HG03064 (cell line): ENCODE data around the gene MYBBP1A.
"Not testable (repeated sequence)": the region's sequence is repeated elsewhere in the genome, so short reads cannot be mapped to it uniquely, and the experiment has no call there.

Source experiments
- ATAC-seq: cut with Tn5 transposase; IDR thresholded peaks from one replicate; pipeline ENCODE4 v1.9.1; 2021; ENCODE audit warnings: low read depth; ENCODE audit not compliant: unreplicated experiment

MYBBP1A gene, protein sequence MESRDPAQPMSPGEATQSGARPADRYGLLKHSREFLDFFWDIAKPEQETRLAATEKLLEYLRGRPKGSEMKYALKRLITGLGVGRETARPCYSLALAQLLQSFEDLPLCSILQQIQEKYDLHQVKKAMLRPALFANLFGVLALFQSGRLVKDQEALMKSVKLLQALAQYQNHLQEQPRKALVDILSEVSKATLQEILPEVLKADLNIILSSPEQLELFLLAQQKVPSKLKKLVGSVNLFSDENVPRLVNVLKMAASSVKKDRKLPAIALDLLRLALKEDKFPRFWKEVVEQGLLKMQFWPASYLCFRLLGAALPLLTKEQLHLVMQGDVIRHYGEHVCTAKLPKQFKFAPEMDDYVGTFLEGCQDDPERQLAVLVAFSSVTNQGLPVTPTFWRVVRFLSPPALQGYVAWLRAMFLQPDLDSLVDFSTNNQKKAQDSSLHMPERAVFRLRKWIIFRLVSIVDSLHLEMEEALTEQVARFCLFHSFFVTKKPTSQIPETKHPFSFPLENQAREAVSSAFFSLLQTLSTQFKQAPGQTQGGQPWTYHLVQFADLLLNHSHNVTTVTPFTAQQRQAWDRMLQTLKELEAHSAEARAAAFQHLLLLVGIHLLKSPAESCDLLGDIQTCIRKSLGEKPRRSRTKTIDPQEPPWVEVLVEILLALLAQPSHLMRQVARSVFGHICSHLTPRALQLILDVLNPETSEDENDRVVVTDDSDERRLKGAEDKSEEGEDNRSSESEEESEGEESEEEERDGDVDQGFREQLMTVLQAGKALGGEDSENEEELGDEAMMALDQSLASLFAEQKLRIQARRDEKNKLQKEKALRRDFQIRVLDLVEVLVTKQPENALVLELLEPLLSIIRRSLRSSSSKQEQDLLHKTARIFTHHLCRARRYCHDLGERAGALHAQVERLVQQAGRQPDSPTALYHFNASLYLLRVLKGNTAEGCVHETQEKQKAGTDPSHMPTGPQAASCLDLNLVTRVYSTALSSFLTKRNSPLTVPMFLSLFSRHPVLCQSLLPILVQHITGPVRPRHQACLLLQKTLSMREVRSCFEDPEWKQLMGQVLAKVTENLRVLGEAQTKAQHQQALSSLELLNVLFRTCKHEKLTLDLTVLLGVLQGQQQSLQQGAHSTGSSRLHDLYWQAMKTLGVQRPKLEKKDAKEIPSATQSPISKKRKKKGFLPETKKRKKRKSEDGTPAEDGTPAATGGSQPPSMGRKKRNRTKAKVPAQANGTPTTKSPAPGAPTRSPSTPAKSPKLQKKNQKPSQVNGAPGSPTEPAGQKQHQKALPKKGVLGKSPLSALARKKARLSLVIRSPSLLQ (N-terminal part only)

DNA sequence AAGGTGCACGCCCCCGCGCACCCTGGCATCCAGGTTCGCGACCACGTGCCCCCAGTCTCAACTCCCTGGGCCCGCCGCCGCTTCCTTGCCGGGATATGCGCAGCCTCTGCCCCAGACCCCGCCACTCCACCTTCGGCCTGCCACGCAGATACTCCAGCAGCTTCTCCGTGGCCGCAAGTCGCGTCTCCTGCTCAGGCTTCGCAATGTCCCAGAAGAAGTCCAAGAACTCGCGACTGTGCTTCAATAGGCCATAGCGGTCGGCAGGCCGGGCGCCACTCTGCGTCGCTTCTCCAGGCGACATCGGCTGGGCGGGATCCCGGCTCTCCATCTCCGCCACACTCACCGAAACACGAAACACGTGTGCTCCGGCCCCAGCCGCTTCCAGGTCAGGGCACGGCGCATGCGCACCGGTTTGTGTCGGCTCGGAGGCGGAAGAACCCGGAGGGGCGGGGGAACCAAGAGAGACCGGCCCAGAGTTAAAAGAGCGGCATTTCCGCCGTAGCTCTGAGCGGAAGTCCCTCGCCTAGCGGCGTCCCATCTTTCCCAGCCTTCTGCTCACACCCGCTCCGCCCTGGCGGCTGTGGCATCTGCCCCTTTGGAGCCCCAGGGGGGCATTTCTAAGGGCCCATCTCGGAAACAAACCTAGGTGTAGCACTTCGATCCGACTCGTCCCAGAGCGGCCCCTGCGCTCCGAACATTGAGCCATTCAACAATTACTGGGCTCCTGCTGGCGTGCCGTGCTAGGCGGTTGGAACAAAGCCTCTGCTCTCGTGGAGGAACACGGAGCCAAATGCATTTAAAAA is at the start of gene MYBBP1A:
Gene MYBBP1A (minus strand): TSS at position 388 of the 803 bp plus-strand sequence. CDS start 60 bp downstream, at position 328.
- peak; percentile 86 for ATAC-seq

DNA sequence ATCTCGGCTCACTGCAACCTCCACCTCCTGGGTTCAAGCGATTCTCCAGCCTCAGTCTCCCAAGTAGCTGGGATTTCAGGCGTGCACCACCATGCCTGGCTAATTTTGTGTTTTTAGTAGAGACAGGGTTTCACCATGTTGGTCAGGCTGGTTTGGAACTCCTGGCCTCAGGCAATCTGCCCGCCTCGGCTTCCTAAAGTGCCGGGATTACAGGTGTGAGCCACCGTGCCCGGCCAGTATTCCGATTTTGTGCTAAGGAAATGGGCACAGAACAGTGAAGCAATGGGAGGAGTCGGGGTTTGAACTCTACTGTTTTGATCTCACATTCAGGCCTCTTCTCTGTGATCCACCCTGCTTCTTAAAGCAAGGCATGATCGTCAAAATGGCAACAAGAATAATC is 49.6 kb upstream of the MYBBP1A start:
- ATAC-seq: not testable (repeated sequence)

DNA sequence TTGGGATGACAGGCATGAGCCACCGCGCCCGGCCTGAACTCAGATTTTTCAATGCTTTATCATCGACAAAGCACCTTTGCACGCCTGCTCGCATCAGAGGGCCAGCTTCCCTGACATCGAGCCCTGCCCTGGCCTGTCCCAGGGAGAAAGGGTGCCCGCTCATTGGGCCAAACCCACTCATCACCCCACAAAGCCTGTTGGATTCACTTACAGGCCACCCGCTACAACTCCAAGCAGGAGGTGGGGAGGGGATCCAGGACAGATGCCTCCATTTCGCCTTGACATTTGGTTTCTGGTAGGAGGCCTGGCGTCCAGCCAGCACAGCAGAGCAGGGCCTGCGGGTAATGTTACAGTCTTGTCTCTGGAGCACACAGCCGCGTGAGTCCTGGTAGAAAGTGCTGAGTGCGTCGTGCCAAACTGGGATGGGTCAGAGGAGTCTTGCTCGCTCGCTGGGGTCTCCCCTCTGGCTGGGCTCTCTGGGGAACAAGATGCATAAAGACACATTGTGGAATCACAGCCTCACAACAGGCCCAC is 49.0 kb upstream of the MYBBP1A start:
- ATAC-seq: no peak

DNA sequence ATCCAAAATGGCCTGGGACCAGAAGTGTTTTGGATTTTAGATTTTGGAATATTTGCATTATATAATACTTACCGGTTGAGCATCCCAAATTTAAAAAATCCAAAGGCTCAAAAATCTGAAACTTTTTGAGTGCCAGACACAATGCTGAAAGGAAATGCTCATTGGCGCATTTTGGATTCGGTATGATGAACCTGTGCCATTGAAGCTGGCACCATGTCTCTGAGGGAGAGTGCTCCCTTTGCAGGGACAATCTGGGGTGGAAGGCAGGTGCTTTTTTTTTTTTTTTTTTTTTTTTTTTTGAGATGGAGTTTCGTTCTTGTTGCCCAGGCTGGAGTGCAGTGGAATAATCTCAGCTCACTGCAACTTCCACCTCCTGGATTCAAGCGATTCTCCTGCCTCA is 46.9 kb upstream of the MYBBP1A start:
- ATAC-seq: no peak

DNA sequence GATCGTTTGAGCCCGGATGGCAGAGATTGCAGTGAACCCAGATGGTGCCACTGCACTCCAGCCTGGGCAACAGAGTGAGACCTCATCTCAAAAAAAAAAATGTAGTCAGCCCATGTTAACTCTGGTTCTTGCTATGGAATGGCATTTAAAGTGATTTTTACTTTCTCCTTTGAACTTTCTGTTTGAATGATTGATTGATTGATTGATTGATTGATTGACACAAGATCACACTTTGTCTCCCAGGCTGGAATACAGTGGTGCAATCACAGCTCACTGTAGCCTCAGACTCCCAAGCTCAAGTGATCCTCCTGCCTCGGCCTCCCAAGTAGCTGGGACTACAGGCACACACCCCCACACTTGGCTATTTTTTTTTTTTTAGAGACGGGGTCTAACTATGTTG is 46.1 kb upstream of the MYBBP1A start:
- ATAC-seq: no peak

DNA sequence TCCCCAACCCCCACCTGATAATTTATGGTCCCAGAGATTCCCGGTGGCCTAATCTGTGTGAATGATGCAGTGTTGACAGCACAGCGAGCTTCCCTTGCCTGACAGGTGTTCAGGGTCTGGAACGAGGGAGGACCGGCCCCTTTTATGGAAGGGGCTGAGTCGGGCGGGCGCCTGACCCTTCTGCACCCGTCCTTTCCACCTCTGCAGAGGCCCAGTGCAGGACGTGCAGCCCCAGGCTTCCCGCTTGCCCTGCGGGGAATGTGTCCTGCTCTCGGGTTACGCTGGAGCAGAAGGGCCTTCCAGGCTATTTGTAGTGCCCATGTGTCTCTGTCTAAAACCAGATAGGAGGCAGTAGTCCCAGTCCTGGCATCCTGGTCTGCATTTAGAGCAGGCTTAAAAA is 45.4 kb upstream of the MYBBP1A start:
- ATAC-seq: no peak

DNA sequence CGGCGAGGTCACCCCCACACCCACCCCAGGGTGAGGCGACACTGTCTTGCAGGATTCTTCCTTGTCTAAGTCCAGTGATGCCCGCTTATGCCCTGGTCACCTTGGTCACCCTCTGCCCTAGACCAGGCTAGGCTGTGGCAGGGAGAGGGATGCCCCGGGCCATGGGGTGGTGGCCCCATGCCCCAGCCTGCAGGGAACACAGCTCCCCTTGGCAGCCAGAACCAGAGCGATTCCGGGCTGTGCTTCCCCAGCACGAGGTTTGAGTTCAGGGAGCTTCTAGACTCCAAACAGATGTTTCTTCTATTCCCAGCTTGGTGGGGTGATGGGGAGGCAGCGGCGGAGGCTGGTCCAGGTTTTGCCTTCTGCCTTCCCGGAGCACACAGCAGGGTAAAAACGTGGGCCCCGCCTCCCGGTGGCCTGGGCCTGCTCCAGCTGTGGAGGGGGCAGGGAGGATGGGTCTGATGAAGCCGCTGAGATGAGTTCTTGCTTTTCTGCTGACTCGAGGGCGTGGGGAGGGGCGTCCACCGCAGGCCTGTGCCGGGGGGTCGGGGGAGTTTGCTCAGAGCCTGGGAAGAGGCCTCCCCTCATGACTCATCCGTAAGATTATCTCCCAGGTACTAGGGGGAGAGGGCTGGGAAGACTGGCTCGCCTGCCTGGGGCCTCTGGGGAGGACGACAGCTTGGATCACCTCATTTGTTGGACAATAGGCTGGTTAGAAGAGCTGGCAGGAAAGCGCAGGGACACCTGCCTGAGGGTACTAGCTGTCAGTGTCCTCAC is 44.5 kb upstream of the MYBBP1A start:
- ATAC-seq: no peak

DNA sequence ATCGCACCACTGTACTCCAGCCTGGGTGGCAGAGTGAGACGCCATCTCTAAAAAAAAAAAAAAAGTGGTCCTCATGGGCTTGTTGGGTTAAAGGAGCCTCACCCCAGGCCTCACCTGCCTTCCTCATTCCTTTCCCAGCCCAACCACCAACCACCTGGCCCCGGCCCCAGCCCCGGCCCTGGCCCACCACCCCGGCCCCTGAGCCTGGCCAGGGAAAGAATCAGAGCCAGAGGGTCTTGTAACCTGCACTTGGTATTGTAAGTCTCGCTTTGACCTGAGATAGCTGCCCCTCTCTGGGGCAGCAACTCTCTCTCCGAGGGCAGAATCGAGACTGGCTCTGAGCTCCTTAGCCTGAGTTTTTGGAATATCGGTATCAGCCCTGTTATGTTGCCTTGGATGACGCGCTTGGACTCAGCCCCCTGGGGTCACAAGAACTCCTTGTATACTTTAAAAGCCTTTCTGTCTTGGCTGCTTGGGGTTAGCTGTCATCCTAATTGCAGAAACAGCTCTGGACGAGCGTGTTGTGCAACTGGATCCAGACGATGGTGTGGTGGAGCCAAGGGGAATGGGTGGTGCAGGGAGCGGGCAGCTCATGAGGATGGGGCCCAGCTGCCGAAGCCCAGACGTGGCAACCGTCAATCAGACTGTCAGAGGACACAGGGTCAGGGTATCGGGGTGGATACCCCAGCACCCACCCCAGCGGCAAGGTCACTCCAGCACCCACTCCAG is 43.8 kb upstream of the MYBBP1A start:
- ATAC-seq: no peak

DNA sequence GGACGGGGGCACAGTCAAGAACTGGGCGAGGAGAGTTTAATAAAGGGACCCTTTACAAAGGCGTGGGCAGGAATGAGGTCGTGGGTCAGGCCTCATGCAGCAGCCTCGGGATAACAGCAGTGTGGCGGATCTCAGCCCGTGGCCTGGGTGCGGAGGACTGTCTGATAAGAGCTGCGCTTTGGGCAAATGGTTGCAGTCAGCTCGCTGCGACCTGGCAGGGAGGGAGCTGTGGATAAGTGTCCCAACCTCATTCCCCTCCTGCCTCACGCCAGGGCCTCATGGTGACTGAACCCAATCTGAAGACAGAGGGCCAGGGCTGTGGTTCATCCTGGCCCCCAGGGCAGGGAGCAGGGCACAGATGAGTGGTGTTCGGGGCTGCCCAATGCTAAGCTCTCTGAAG is 42.8 kb upstream of the MYBBP1A start:
- ATAC-seq: no peak

DNA sequence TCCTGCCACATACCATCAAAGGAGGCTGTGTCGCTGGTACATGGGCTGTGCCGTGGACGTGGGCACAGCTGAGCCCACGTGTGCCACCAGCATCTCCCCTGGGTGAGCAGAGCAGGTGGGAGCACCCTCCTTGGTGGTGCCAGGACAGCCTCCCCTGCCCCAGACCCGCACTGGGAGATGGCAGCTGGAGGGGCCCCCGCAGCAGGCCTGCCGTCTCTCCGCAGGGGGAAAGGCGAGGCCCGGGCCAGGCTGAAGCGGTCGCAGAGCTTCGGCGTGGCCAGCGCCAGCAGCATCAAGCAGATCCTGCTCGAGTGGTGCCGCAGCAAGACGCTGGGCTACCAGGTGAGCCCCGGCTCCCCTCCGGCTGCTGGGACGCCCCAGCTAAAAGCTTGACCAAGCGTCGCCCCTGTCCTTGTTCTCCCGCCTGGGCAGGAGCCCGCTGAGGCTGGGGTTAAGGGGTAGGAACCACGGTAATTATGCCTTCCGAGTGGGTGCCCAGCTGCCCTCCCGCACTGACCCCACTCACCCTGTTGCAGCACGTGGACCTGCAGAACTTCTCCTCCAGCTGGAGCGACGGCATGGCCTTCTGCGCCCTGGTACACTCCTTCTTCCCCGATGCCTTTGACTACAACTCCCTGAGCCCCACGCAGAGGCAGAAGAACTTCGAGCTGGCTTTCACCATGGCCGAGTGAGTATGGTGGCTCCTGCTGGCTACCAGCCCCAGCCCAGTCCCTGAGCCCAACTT is 41.6 kb upstream of the MYBBP1A start:
- ATAC-seq: no peak

DNA sequence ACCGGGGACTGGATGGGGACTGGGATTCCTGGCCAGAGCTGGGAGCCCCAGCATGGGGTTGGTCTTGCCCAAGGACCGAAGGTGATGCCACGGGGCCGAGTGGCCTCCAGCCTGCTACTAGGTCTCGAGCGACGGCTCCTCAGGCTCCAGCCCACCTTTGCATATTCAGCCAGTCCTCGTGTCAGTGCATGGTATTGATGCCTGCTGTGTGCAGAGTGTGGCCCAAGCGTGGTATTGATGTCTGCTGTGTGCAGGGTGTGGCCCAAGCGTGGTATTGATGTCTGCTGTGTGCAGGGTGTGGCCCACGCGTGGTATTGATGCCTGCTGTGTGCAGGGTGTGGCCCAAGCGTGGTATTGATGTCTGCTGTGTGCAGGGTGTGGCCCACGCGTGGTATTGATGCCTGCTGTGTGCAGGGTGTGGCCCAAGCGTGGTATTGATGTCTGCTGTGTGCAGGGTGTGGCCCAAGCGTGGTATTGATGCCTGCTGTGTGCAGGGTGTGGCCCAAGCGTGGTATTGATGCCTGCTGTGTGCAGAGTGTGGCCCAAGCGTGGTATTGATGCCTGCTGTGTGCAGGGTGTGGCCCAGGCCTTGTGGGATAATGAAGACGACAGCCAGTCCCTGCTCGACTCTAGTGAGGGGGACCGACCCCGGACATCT is 40.6 kb upstream of the MYBBP1A start:
- ATAC-seq: not testable (repeated sequence)

DNA sequence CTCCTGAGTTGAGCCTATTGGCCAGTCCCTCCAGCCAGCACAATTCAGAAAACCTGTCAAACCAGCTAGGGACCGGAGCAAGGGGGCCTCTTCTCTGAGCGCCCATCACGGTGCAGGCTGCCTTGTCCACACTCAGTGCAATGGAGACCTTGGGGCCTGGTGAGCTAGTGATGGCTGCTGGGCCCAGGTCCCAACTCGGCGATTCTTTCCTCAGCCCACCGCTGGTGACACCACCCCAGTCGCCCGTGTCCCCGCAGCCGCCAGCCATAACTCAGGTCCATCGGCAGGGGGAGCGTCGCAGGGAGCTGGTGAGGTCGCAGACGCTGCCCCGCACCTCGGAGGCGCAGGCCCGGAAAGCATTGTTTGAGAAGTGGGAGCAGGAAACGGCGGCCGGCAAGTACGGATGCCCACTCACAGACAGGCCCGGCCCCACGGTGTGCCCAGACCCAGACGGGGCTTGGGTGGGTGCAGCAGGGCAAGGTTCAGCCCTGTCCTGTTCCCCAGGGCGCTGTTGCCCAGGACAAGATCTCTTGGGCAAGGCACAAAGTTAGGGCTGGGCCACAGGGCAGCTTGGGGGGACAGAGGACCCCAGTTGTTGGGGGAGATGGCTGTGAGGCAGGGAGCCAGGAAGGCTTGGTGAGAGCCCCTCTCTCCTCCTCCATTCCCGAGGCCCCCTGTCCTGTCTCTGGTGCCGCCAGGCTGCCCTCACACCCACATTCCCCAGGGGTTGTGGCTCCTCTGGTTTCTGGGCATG is 39.9 kb upstream of the MYBBP1A start:
- ATAC-seq: no peak

DNA sequence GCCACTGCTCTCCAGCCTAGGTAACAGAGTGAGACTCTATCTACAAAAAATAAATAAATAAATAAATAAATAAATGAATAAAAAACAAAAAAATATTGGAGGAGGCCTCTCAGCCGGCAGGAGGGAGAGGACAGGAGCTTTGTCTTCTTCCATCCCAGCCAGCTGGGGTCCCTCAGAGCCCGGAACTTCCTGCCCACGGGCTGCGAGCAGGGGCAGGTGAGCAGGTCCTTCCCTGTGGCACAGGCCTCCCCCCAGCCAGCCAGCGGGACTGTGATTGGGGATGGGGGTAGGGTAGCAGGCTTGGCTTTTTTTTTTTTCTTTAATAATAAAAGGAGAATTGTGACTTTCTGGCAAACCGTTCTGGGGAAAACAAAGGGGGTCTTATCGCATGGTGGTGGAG is 39.2 kb upstream of the MYBBP1A start:
- no peak for ATAC-seq

DNA sequence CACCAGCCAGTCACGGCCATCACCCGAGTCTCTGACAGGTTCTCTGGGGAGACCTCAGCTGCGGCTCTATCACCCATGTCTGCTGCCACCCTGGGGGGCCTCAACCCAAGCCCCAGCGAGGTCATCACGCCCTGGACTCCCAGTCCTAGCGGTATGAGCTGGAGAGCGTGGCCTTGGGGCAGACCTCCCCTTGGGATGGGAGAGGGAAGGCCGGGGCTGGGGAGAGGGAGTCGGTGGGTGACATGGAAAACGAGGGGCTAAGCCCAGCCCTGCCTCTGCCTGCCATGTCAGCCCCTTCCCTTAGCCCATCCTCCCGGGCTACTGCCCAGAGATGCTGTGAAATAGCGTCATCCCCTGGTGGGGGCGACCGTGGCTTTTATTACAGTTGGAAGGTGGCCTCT is 37.8 kb upstream of the MYBBP1A start:
- ATAC-seq: no peak

DNA sequence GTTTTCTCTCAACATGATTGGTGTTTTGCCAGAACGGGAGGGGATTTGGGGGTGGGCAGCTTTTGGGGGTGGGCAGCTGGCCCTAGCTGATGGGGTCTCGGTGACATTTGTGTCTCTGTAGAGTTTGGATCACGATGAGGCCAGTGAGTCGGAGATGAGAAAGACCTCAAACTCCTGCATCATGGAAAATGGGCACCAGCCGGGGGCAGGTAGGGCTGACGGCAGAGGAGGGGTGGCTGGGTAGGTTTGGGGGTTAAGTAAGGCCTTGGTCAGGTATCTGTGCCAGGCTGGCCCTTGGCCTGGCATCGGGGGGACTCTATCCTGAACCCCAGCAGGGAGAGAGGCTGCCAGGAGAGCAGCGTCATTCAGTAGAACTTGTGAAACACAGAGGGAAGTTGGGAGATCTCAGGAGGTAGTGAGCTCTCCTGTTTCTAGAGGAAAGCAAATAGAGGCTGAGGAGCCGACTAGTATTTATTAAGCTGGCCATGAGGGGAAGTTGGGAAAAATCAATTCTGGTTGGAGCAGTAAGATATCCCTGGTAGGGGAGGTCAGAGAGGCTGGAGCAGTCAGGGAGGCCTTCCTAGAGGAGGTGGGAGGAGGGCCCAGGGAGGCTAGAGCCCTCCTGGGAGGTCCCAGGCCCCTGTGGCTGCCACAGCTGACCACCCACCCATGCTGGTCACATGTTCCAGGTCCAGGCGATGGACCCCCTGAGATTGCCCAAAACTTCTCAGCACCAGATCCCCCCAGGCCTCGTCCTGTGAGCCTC is 37.2 kb upstream of the MYBBP1A start:
- no peak for ATAC-seq

DNA sequence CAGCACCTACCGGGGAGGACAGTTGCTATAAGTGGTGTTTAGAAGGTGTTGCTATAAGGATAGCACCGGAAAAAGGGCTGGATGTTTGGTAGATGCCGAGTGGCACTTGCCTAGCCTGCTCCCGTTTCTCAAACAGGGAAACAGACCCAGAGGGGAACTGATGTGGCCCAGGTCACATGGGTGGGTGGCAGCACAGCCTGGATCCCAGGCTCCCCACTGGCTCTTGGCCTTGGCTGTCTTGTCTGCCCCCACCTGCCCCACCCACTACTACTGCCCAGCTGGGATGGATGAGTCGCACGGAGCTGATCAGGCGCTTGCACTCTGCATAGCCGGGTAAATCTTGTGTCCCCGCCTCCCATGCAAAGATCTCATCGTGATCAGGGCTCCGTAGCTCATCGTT is 36.3 kb upstream of the MYBBP1A start:
- no peak for ATAC-seq
